Type B pancreatic cell (in vitro differentiated cells): ENCODE data around the gene OR5B12. TPM values are rescaled to one million over a fixed set of nuclear protein-coding genes. Genes with fewer than 3 reads are reported as not detected.

ENCODE experiments used
- DNase-seq: peaks from one replicate; pipeline ENCODE4 v3.0.0; 2021; ENCODE audit warnings: mixed read lengths; ENCODE audit not compliant: unreplicated experiment; ENCODE audit errors: extremely low spot score
- H3K27ac Mint-ChIP-seq: 2 replicates; pipeline ENCODE4 v1.8.0; 2021; ENCODE audit warnings: mild to moderate bottlenecking, mixed read lengths
- H3K27me3 Mint-ChIP-seq: 2 replicates; pipeline ENCODE4 v1.8.0; 2021; ENCODE audit warnings: mixed read lengths
- H3K36me3 Mint-ChIP-seq: 2 replicates; pipeline ENCODE4 v1.8.0; 2021; ENCODE audit warnings: mixed read lengths
- H3K4me1 Mint-ChIP-seq: one replicate; pipeline ENCODE4 v1.8.0; 2021; ENCODE audit warnings: mixed read lengths; ENCODE audit not compliant: unreplicated experiment
- H3K4me3 Mint-ChIP-seq: 2 replicates; pipeline ENCODE4 v1.8.0; 2021; ENCODE audit warnings: mild to moderate bottlenecking, mixed read lengths
- H3K9me3 Mint-ChIP-seq: 2 replicates; pipeline ENCODE4 v1.8.0; 2021; ENCODE audit warnings: mixed read lengths
- total RNA-seq: library from RNA; stranded (reverse); gene quantifications from 2 replicates; pipeline ENCODE4 v1.2.1, GENCODE V29; 2021; ENCODE audit warnings: low replicate concordance
- TF ChIP-seq, protein P1 (sequence below): fragments of 200-600 bp; sonication (generic); conservative IDR thresholded peaks from 2 replicates; pipeline ENCODE4 v1.5.0; 2021; ENCODE audit warnings: antibody characterized with exemption, mild to moderate bottlenecking

Gene OR5B12
- total RNA-seq, 1 donor from 2014 or later = not detected

GRCh38 chr11:58394195-58394594 is 47.8 kb downstream of the OR5B12 start:
- H3K9me3 Mint-ChIP-seq = no peaks in the 10 kb centered on the region
- H3K27ac Mint-ChIP-seq = no peak overlapping the region
- H3K4me1 Mint-ChIP-seq = no peaks in the 10 kb centered on the region
- TF ChIP-seq, protein P1, sequence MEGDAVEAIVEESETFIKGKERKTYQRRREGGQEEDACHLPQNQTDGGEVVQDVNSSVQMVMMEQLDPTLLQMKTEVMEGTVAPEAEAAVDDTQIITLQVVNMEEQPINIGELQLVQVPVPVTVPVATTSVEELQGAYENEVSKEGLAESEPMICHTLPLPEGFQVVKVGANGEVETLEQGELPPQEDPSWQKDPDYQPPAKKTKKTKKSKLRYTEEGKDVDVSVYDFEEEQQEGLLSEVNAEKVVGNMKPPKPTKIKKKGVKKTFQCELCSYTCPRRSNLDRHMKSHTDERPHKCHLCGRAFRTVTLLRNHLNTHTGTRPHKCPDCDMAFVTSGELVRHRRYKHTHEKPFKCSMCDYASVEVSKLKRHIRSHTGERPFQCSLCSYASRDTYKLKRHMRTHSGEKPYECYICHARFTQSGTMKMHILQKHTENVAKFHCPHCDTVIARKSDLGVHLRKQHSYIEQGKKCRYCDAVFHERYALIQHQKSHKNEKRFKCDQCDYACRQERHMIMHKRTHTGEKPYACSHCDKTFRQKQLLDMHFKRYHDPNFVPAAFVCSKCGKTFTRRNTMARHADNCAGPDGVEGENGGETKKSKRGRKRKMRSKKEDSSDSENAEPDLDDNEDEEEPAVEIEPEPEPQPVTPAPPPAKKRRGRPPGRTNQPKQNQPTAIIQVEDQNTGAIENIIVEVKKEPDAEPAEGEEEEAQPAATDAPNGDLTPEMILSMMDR = no peak
- no peak overlapping the region for H3K4me3 Mint-ChIP-seq
- H3K36me3 Mint-ChIP-seq = no peaks in the 10 kb centered on the region
- no peaks in the 10 kb centered on the region for H3K27me3 Mint-ChIP-seq
- no peak for DNase-seq

DNA sequence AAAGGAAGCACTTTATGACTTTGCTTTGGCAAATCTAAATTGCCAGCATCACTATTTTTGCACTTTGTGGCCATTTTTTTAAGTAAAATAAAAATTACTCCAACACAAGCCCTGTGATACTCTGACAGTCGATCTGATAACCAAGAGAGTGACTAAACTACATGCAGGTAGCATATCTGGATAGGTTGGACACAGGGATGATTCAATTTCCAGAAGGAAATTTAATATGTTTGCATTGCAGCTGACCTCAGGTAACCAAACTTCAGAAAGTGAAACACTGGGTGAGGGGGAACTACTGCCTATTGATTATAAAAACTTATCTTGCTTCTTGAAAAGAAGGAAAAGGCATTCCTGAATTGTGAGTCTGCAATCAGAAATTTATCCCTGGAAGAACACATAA is 49.3 kb downstream of the OR5B12 start:
- H3K9me3 Mint-ChIP-seq = no peaks in the 10 kb centered on the region
- no peaks in the 10 kb centered on the region for H3K36me3 Mint-ChIP-seq
- H3K27ac Mint-ChIP-seq = no peak overlapping the region
- H3K4me1 Mint-ChIP-seq = no peaks in the 10 kb centered on the region
- TF ChIP-seq, protein P1 = no peak
- no peaks in the 10 kb centered on the region for H3K27me3 Mint-ChIP-seq
- H3K4me3 Mint-ChIP-seq = no peak overlapping the region
- DNase-seq = no peak

DNA sequence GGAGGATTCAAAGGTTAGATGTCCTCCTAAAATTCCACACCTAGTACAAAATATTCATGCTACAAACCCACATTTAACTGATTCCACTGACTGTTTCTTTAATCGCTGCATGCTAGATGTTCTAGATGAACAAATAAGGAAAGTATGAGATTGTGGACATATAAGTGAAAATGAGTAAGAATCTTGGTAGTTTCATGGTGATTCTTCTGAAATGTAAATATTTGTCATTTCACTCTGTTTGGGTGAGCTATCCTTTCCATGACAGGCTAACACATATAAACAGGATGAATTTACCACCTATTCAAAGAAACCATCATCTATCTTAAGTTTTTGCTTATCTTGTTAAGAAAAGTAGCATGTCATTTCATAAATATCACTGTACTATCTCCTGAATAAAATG is 50.2 kb downstream of the OR5B12 start:
- DNase-seq = no peak
- no peaks in the 10 kb centered on the region for H3K9me3 Mint-ChIP-seq
- H3K27me3 Mint-ChIP-seq = no peaks in the 10 kb centered on the region
- no peak overlapping the region for H3K4me3 Mint-ChIP-seq
- TF ChIP-seq, protein P1 = no peak
- no peak overlapping the region for H3K27ac Mint-ChIP-seq
- no peaks in the 10 kb centered on the region for H3K4me1 Mint-ChIP-seq
- no peaks in the 10 kb centered on the region for H3K36me3 Mint-ChIP-seq

DNA sequence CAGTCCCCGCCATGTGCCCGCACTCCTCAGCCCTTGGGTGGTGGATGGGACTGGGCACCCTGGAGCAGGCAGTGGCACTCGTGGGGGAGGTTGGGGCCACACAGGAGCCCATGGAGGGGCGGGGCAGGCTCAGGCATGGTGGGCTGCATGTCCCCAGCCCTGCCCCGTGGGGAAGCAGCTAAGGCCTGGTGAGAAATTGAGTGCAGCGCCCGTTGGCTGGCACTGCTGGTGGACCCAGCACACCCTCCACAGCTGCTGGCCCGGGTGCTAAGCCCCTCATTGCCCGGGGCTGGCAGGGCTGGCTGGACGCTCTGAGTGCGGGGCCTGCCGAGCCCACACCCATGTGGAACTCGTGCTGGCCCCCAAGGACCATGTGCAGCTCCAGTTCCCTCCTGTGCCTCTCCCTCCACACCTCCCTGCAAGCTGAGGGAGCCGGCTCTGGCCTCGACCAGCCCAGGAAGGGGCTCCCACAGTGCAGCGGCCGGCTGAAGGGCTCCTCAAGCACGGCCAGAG is 51.4 kb downstream of the OR5B12 start:
- Mint-ChIP-seq H3K4me3 (no peak overlapping the region), H3K36me3 (no peaks in the 10 kb centered on the region), H3K27me3 (no peaks in the 10 kb centered on the region), H3K27ac (no peak overlapping the region), H3K9me3 (no peaks in the 10 kb centered on the region), H3K4me1 (no peaks in the 10 kb centered on the region)
- DNase-seq = no peak
- TF ChIP-seq, protein P1 = no peak

Other genes starting within 250 kb of the OR5B12 start
- not detected in 2 replicates for gene OR1S2, start 238.1 kb downstream of the OR5B12 start, total RNA-seq
- not detected in 2 replicates for gene OR1S1, start 229.5 kb downstream of the OR5B12 start, total RNA-seq
- not detected in 2 replicates for gene OR10Q1, start 213.3 kb downstream of the OR5B12 start, total RNA-seq
- not detected in 2 replicates for gene OR10W1, start 174.0 kb downstream of the OR5B12 start, total RNA-seq
- gene OR5B17, start 83.2 kb downstream of the OR5B12 start, total RNA-seq = not detected in 2 replicates
- gene OR5B3, start 35.4 kb downstream of the OR5B12 start, total RNA-seq = not detected in 2 replicates
- not detected in 2 replicates for gene OR5B2, start 14.1 kb downstream of the OR5B12 start, total RNA-seq
- not detected in 2 replicates for gene OR5B21, start 65.9 kb upstream of the OR5B12 start, total RNA-seq
- gene LPXN, start 133.6 kb upstream of the OR5B12 start, total RNA-seq = 4.5 and 4.7 TPM in 2 replicates
- 39.6 and 43.6 TPM in 2 replicates for gene ZFP91, start 136.8 kb upstream of the OR5B12 start, total RNA-seq
- gene CNTF, start 180.4 kb upstream of the OR5B12 start, total RNA-seq = 1.6 and 2.0 TPM in 2 replicates